PC-3 (cell line): Measurements from ENCODE around the gene ADAMTS9. TPM values are rescaled to one million over a fixed set of nuclear protein-coding genes. Genes with fewer than 3 reads are reported as not detected.

Experiments
- ATAC-seq: fragments of 200-7000 bp; cut with Tn5 transposase; 2 replicates; pipeline ENCODE4 v1.9.1; 2020; ENCODE audit warnings: mild to moderate bottlenecking, moderate library complexity
- BruUV-seq: library from RNA; stranded (reverse); fragments of 400-500 nt; replicated peaks from 2 replicates; lab custom pipeline; 2021; lab: Mats Ljungman, UMichigan
- CTCF ChIA-PET: fragments of 300-600 bp; sonication (Branson Sonifier 250); formaldehyde crosslinking; loops from one replicate; lab custom pipeline; 2022; ENCODE audit warnings: antibody characterized with exemption; lab: Charles Lee
- POLR2A ChIA-PET: fragments of 300-600 bp; sonication (Branson Sonifier 250); formaldehyde crosslinking; loops from one replicate; lab custom pipeline; 2022; ENCODE audit warnings: antibody characterized with exemption; ENCODE audit not compliant: unreplicated experiment; lab: Charles Lee
- DNase-seq: peaks from one replicate; pipeline ENCODE4 v3.0.0-alpha.2; 2015
- H2AFZ ChIP-seq: fragments of 300-600 bp; sonication (generic); 2 replicates; pipeline ENCODE4 v1.6.0; 2016; ENCODE audit warnings: antibody characterized with exemption, low read length
- H3F3A ChIP-seq: fragments of 300-600 bp; sonication (generic); one replicate; pipeline ENCODE4 v1.6.0; 2017; ENCODE audit warnings: antibody characterized with exemption, low read length, control low read depth, mild to moderate bottlenecking; ENCODE audit not compliant: unreplicated experiment
- H3K27ac ChIP-seq: fragments of 300-600 bp; sonication (generic); 2 replicates; pipeline ENCODE4 v1.5.1; 2016; ENCODE audit warnings: mild to moderate bottlenecking, low read length
- H3K27me3 ChIP-seq: fragments of 300-600 bp; sonication (generic); 2 replicates; pipeline ENCODE4 v1.6.1; 2016; ENCODE audit warnings: low read length, mixed read lengths
- H3K36me3 ChIP-seq: fragments of 300-600 bp; sonication (generic); 2 replicates; pipeline ENCODE4 v1.6.1; 2016; ENCODE audit warnings: low read depth, mixed run types, low read length, mixed read lengths
- H3K4me1 ChIP-seq: fragments of 300-600 bp; sonication (generic); 2 replicates; pipeline ENCODE4 v1.5.1; 2016; ENCODE audit warnings: low read length; ENCODE audit not compliant: insufficient read depth
- H3K4me2 ChIP-seq: fragments of 300-600 bp; sonication (generic); 2 replicates; pipeline ENCODE4 v1.6.0; 2016; ENCODE audit warnings: low read length
- H3K4me3 ChIP-seq: fragments of 300-600 bp; sonication (generic); 2 replicates; pipeline ENCODE4 v1.5.1; 2016; ENCODE audit warnings: mild to moderate bottlenecking, low read length, mixed read lengths
- H3K79me2 ChIP-seq: fragments of 300-600 bp; sonication (generic); 2 replicates; pipeline ENCODE4 v1.6.1; 2017; ENCODE audit warnings: low read length, mixed read lengths
- H3K9ac ChIP-seq: fragments of 300-600 bp; sonication (generic); 2 replicates; pipeline ENCODE4 v1.6.0; 2016; ENCODE audit warnings: mild to moderate bottlenecking, low read length
- H3K9me2 ChIP-seq: fragments of 300-600 bp; sonication (generic); replicated peaks from 2 replicates; pipeline ENCODE4 v1.6.1; 2016; ENCODE audit warnings: mixed run types, low read length, mixed read lengths
- H3K9me3 ChIP-seq: fragments of 300-600 bp; sonication (generic); 2 replicates; pipeline ENCODE4 v1.6.1; 2016; ENCODE audit warnings: low read length, mixed read lengths
- H4K20me1 ChIP-seq: fragments of 300-600 bp; sonication (generic); 2 replicates; pipeline ENCODE4 v1.6.1; 2016; ENCODE audit warnings: low read length, mixed read lengths
- CTCF ChIP-seq: fragments of 300-600 bp; sonication (generic); conservative IDR thresholded peaks from 2 replicates; pipeline ENCODE4 v1.5.1; 2017; ENCODE audit warnings: antibody characterized with exemption, low read depth, mild to moderate bottlenecking, low read length
- EZH2 ChIP-seq: fragments of 300-600 bp; sonication (generic); IDR thresholded peaks from one replicate; pipeline ENCODE4 v1.6.1; 2017; ENCODE audit warnings: antibody characterized with exemption, mild to moderate bottlenecking, low read length; ENCODE audit not compliant: unreplicated experiment
- EZH2phosphoT487 ChIP-seq: fragments of 300-600 bp; sonication (generic); IDR thresholded peaks from 2 replicates; pipeline ENCODE4 v1.6.1; 2018; ENCODE audit warnings: mild to moderate bottlenecking, antibody characterized with exemption, low read length, borderline replicate concordance
- intact Hi-C: fragments of 100-400 bp; cut with micrococcal nuclease; formaldehyde crosslinking; loops from 2 replicates; pipeline ENCODE4 v1.9.0; 2023
- total RNA-seq: library from RNA; depleted of rRNA; stranded (reverse); fragments of >200 nt; gene quantifications from 2 replicates; pipeline ENCODE4 v1.2.3, GENCODE V29; 2014

Gene ADAMTS9
- total RNA-seq, 1 experiment from 2014 or later = 0.55 TPM

GRCh38 chr3:64685331-64685799, 2.4 kb downstream of the ADAMTS9 start:
- intact Hi-C loops = no loop called here
- Histone ChIP-seq H3K4me1 (no peaks in the 10 kb centered on the region), H2AFZ (no peak overlapping the region), H3K4me2 (no peak overlapping the region), H3K9me3 (no peaks in the 10 kb centered on the region), H3K27ac (no peak overlapping the region), H4K20me1 (no peaks in the 10 kb centered on the region), H3K9ac (no peak overlapping the region), H3F3A (no peaks in the 10 kb centered on the region), H3K36me3 (no peaks in the 10 kb centered on the region), H3K4me3 (no peak overlapping the region), H3K27me3 (peaks cover 33% of the 10 kb centered on the region), H3K79me2 (no peaks in the 10 kb centered on the region), H3K9me2 (no peaks in the 10 kb centered on the region)
- BruUV-seq = no TSS peak
- ATAC-seq (no peak), DNase-seq (no peak)
- TF ChIP-seq EZH2phosphoT487 (no peak), CTCF (no peak), EZH2 (no peak)
- ChIA-PET POLR2A (no interaction called here), CTCF (no interaction called here)

GRCh38 chr3:64684715-64685261, 3.0 kb downstream of the ADAMTS9 start:
- H2AFZ ChIP-seq = no peak overlapping the region
- no peak overlapping the region for H3K27ac ChIP-seq
- no peaks in the 10 kb centered on the region for H3K79me2 ChIP-seq
- H3K9ac ChIP-seq = no peak overlapping the region
- CTCF ChIA-PET = no interaction called here
- H4K20me1 ChIP-seq = no peaks in the 10 kb centered on the region
- TF ChIP-seq EZH2phosphoT487 (no peak), EZH2 (no peak), CTCF (no peak)
- no peak for DNase-seq
- no peaks in the 10 kb centered on the region for H3K36me3 ChIP-seq
- H3K4me2 ChIP-seq = no peak overlapping the region
- H3K9me3 ChIP-seq = no peaks in the 10 kb centered on the region
- no peak overlapping the region for H3K4me3 ChIP-seq
- H3K9me2 ChIP-seq = no peaks in the 10 kb centered on the region
- H3K4me1 ChIP-seq = no peaks in the 10 kb centered on the region
- intact Hi-C loops = no loop called here
- no TSS peak for BruUV-seq
- ATAC-seq = no peak
- H3F3A ChIP-seq = no peaks in the 10 kb centered on the region
- POLR2A ChIA-PET = no interaction called here
- peaks cover 31% of the 10 kb centered on the region for H3K27me3 ChIP-seq

- ChIA-PET CTCF (no interaction called here), POLR2A (no interaction called here)
- Histone ChIP-seq H3K27ac (no peak overlapping the region), H3K4me2 (no peak overlapping the region), H3K27me3 (peaks cover 12% of the 10 kb centered on the region), H4K20me1 (no peaks in the 10 kb centered on the region), H3K9me3 (no peaks in the 10 kb centered on the region), H3K4me3 (no peak overlapping the region), H3K79me2 (no peaks in the 10 kb centered on the region), H3K4me1 (no peaks in the 10 kb centered on the region), H2AFZ (no peak overlapping the region), H3K9me2 (no peaks in the 10 kb centered on the region), H3K36me3 (no peaks in the 10 kb centered on the region), H3F3A (no peaks in the 10 kb centered on the region), H3K9ac (no peak overlapping the region)
- ATAC-seq = no peak
- no peak for DNase-seq
- TF ChIP-seq CTCF (no peak), EZH2 (no peak), EZH2phosphoT487 (no peak)
- no TSS peak for BruUV-seq
- intact Hi-C loops = no loop called here
These were observed 6.0 kb downstream of the ADAMTS9 start for GRCh38 chr3:64681827-64682226.
